Natural killer cell (primary cell): ENCODE measurements around the gene TEX264. TPM values are rescaled to one million over a fixed set of nuclear protein-coding genes. Genes with fewer than 3 reads are reported as not detected.
A peak's percentile ranks its signal among the peaks of the same experiment; 100 is the strongest.

Experiments used
- ATAC-seq, 3 donors: fragments of 150-1000 bp in 2 of 3; fragments of 200-7000 bp in 1 of 3; cut with Tn5 transposase; 1 replicate in 1 of 3; 2 replicates in 2 of 3; pipeline ENCODE4 v1.10.0; 2021; ENCODE audit warnings: mild to moderate bottlenecking in 2 of 3, moderate library complexity in 2 of 3
- DNase-seq, 2 donors: peaks; one replicate each; pipeline versions ENCODE4 v3.0.0 to v3.0.0-alpha.2; 2013 to 2021; ENCODE audit warnings: mixed read lengths in 1 of 2
- H3K27ac ChIP-seq: one replicate; pipeline ENCODE4 v1.5.1; 2013; ENCODE audit warnings: mild to moderate bottlenecking, low read length
- H3K27me3 ChIP-seq: one replicate; pipeline ENCODE4 v1.6.1; 2013; ENCODE audit warnings: low read length; ENCODE audit not compliant: control insufficient read depth, insufficient read depth
- H3K36me3 ChIP-seq: one replicate; pipeline ENCODE4 v1.6.1; 2013; ENCODE audit warnings: low read length; ENCODE audit not compliant: control insufficient read depth, insufficient read depth
- H3K4me1 ChIP-seq: one replicate; pipeline ENCODE4 v1.6.1; 2013; ENCODE audit warnings: low read length; ENCODE audit not compliant: control insufficient read depth, insufficient read depth
- H3K4me3 ChIP-seq: one replicate; pipeline ENCODE4 v1.5.1; 2013; ENCODE audit warnings: low read length
- H3K9me3 ChIP-seq: one replicate; pipeline ENCODE4 v1.6.1; 2013; ENCODE audit warnings: low read length; ENCODE audit not compliant: control insufficient read depth, insufficient read depth
- H3K27ac Mint-ChIP-seq, 2 donors: one replicate each; pipeline ENCODE4 v1.8.0; 2022; ENCODE audit warnings: mild to moderate bottlenecking in 2 of 2, mixed read lengths in 2 of 2, moderate library complexity in 1 of 2
- H3K27me3 Mint-ChIP-seq, 2 donors: one replicate each; pipeline ENCODE4 v1.8.0; 2022; ENCODE audit warnings: low read depth in 2 of 2, mixed read lengths in 2 of 2
- H3K36me3 Mint-ChIP-seq: one replicate; pipeline ENCODE4 v1.8.0; 2022; ENCODE audit warnings: mixed read lengths
- H3K4me1 Mint-ChIP-seq, 2 donors: one replicate each; pipeline ENCODE4 v1.8.0; 2022; ENCODE audit warnings: mixed read lengths in 2 of 2
- H3K4me3 Mint-ChIP-seq: one replicate; pipeline ENCODE4 v1.8.0; 2022; ENCODE audit warnings: mild to moderate bottlenecking, moderate library complexity, mixed read lengths
- H3K9me3 Mint-ChIP-seq, 2 donors: one replicate each; pipeline ENCODE4 v1.8.0; 2022; ENCODE audit warnings: mixed read lengths in 2 of 2
- CTCF ChIP-seq: fragments of 200-600 bp; IDR thresholded peaks from one replicate; pipeline ENCODE4 v1.8.0; 2022; ENCODE audit warnings: antibody characterized with exemption
- WGBS: methylation state at CpG from one replicate; pipeline ENCODE4 v1.1.7; 2013; ENCODE audit warnings: missing lambda C conversion rate; ENCODE audit not compliant: insufficient coverage; 5-methylcytosine and 5-hydroxymethylcytosine counted together
- intact Hi-C: fragments of 100-400 bp; cut with micrococcal nuclease; formaldehyde crosslinking; loops from one replicate; pipeline ENCODE4 v1.14.2; 2022
- total RNA-seq, 4 donors: library from RNA; stranded (reverse); fragments of 120-200 nt in 1 of 4; gene quantifications; one replicate each; pipeline versions ENCODE4 v1.2.3 to v1.2.4, GENCODE V29; 2013 to 2022

The TEX264 gene
- total RNA-seq, 3 donors from 2014 or later (not counting 1 experiment from before 2014, with no cell fraction given), result 41.1 to 46.8 (median 45.4) TPM

DNA sequence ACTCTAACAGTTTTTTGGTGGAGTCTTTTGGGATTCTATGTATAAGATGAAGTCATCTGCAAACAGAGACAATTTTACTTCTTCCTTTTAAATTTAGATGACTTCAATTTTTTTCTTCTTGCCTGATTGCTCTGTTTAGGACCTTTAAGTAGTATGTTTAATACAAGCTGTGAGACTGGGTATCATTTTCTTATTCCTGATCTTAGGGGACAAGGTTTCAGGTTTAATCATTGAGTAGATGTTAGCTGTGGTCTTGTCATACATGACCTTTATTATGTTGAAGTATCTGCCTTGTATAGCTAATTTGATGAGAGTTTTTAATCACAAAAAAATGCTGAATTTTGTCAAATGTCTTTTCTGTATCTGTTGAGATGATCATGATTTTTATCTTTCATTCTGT, 56.4 kb downstream of the TEX264 start:
- Histone ChIP-seq H3K27ac (no peak overlapping the region), H3K27me3 (no peaks in the 10 kb centered on the region), H3K9me3 (no peaks in the 10 kb centered on the region), H3K36me3 (no peaks in the 10 kb centered on the region), H3K4me3 (no peak overlapping the region), H3K4me1 (no peaks in the 10 kb centered on the region)
- no peaks in the 10 kb centered on the region for H3K4me1 Mint-ChIP-seq
- no peak for TF ChIP-seq CTCF
- peaks cover 7 to 11% of the 10 kb centered on the region in 2 donors for H3K27me3 Mint-ChIP-seq
- H3K36me3 Mint-ChIP-seq, result no peaks in the 10 kb centered on the region
- no peak overlapping the region for H3K27ac Mint-ChIP-seq
- no peak for DNase-seq
- H3K4me3 Mint-ChIP-seq, result no peak overlapping the region
- intact Hi-C loops, result no loop called here
- no peaks in the 10 kb centered on the region for H3K9me3 Mint-ChIP-seq
- no peak for ATAC-seq

DNA sequence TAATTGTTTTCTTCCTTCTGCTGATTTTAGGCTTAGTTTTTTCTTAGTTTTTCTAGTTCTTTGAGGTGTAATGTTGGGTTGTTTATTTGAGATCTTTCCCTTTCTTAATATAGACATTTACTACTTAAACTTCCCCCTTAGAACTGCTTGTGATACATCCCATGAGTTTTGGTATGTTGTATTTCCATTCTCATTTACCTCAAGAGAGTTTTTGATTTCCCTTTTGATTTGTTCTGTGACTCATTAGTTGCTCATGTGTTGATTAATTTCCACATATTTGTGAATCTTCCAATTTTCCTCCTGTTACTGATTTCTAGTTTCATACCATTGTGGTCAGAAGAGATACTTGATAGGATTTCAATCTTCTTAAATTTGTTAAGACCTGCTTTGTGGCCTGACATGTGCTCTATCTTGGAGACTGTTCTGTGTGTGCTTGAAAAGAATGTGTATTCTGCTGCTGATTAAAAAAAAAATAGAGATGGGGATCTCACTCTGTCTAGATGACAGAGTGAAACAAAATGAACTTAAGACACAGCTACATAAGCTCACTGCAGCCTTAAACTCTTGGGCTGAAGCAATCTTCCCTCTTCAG, 58.1 kb downstream of the TEX264 start:
- no peaks in the 10 kb centered on the region for H3K4me1 ChIP-seq
- intact Hi-C loops, result no loop called here
- no peaks in the 10 kb centered on the region for H3K36me3 ChIP-seq
- no peaks in the 10 kb centered on the region for H3K9me3 ChIP-seq
- no peak for ATAC-seq
- no peaks in the 10 kb centered on the region for H3K9me3 Mint-ChIP-seq
- H3K27me3 Mint-ChIP-seq, result peaks cover 11% of the 10 kb centered on the region in 2 donors
- no peak overlapping the region for H3K4me3 ChIP-seq
- H3K27me3 ChIP-seq, result no peaks in the 10 kb centered on the region
- H3K36me3 Mint-ChIP-seq, result no peaks in the 10 kb centered on the region
- no peak for TF ChIP-seq CTCF
- H3K4me3 Mint-ChIP-seq, result no peak overlapping the region
- H3K27ac ChIP-seq, result no peak overlapping the region
- H3K4me1 Mint-ChIP-seq, result peaks cover 0 to 3% of the 10 kb centered on the region in 2 donors
- DNase-seq, result no peak
- no peak overlapping the region for H3K27ac Mint-ChIP-seq

GRCh38 chr3:51733859-51734571, 63.0 kb downstream of the TEX264 start:
- Histone ChIP-seq H3K9me3 (no peaks in the 10 kb centered on the region), H3K4me1 (no peaks in the 10 kb centered on the region), H3K27ac (no peak overlapping the region), H3K4me3 (no peak overlapping the region), H3K27me3 (peaks cover 3% of the 10 kb centered on the region), H3K36me3 (no peaks in the 10 kb centered on the region)
- Mint-ChIP-seq H3K4me1 (peaks cover 10% of the 10 kb centered on the region in 2 donors), H3K27me3 (peaks cover 12 to 21% of the 10 kb centered on the region in 2 donors), H3K27ac (no peak overlapping the region), H3K4me3 (no peak overlapping the region), H3K9me3 (no peaks in the 10 kb centered on the region), H3K36me3 (no peaks in the 10 kb centered on the region)
- no peak for TF ChIP-seq CTCF
- WGBS, result 78% methylated on average over 2 of the region's 4 CpGs
- intact Hi-C loops, result no loop called here
- DNase-seq (no peak), ATAC-seq (no peak)

DNA sequence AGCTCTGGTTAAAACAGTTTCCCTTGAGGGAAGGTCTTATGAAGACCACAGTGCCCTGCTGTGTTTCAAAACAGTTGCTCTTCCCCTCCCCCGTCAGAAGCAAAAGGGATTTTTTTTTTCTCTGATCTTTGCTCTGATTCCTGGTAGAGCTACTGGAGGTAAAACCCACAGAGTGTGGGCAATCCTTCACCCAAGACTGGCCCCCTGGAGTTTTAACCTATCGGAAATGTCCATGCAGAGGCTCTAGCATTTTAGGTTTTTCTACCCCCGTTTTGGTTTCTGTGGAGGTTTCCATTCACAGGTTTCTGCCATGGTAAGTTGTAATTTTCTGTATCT, 63.5 kb downstream of the TEX264 start:
- peaks cover 9 to 21% of the 10 kb centered on the region in 2 donors for H3K27me3 Mint-ChIP-seq
- H3K4me3 ChIP-seq, result no peak overlapping the region
- no peak overlapping the region for H3K4me3 Mint-ChIP-seq
- H3K36me3 ChIP-seq, result no peaks in the 10 kb centered on the region
- WGBS, result 20% methylated on average over 3 of the region's 3 CpGs
- no peaks in the 10 kb centered on the region for H3K4me1 ChIP-seq
- ATAC-seq (peak in 1 of 3 donors; percentile 25), DNase-seq (peak in 1 of 2 donors; percentile 19)
- no peak overlapping the region for H3K27ac Mint-ChIP-seq
- no peaks in the 10 kb centered on the region for H3K36me3 Mint-ChIP-seq
- H3K4me1 Mint-ChIP-seq, result peaks cover 10% of the 10 kb centered on the region in 2 donors
- H3K27ac ChIP-seq, result no peak overlapping the region
- H3K9me3 ChIP-seq, result no peaks in the 10 kb centered on the region
- no peaks in the 10 kb centered on the region for H3K9me3 Mint-ChIP-seq
- intact Hi-C loops, result no loop called here
- peaks cover 3% of the 10 kb centered on the region for H3K27me3 ChIP-seq
- no peak for TF ChIP-seq CTCF
